IMR-90 (cell line): ENCODE data around the gene TCIRG1. TPM values are rescaled to one million over a fixed set of nuclear protein-coding genes. Genes with fewer than 3 reads are reported as not detected.

Experiments
- ATAC-seq: fragments of 200-7000 bp; cut with Tn5 transposase; 2 replicates; pipeline ENCODE4 v1.9.1; 2020; ENCODE audit warnings: low read depth, mild to moderate bottlenecking, moderate library complexity
- BruUV-seq: library from RNA; stranded (reverse); fragments of 400-500 nt; replicated peaks from 2 replicates; lab custom pipeline; 2021; lab: Mats Ljungman, UMichigan
- CTCF ChIA-PET: fragments of 300-600 bp; formaldehyde crosslinking; extraction: SDS; loops from one replicate; lab custom pipeline; 2021; ENCODE audit warnings: antibody characterized with exemption; lab: Yijun Ruan, JAX
- POLR2A ChIA-PET: fragments of 300-600 bp; sonication (Branson Sonifier 250); formaldehyde crosslinking; loops from one replicate; lab custom pipeline; 2022; ENCODE audit warnings: antibody characterized with exemption; ENCODE audit not compliant: unreplicated experiment; lab: Charles Lee
- DNase-seq: peaks from one replicate; pipeline ENCODE4 v3.0.0; 2013
- H2AFZ ChIP-seq: replicated peaks from 2 replicates; pipeline ENCODE3; 2013; ENCODE audit warnings: low read length, mild to moderate bottlenecking; ENCODE audit not compliant: poor library complexity
- H2AK5ac ChIP-seq: 2 replicates; pipeline ENCODE4 v1.6.1; 2013; ENCODE audit warnings: low read depth, low read length, inconsistent platforms
- H2AK9ac ChIP-seq: replicated peaks from 2 replicates; pipeline ENCODE3; 2013; ENCODE audit warnings: mild to moderate bottlenecking, low read depth, low read length, moderate library complexity; ENCODE audit not compliant: poor library complexity
- H2BK120ac ChIP-seq: 2 replicates; pipeline ENCODE4 v1.6.1; 2013; ENCODE audit warnings: low read depth, low read length, inconsistent platforms
- H2BK15ac ChIP-seq: 3 replicates; pipeline ENCODE4 v1.6.1; 2013; ENCODE audit warnings: low read depth, low read length, inconsistent platforms
- H2BK20ac ChIP-seq: 2 replicates; pipeline ENCODE4 v1.6.1; 2013; ENCODE audit warnings: low read depth, mild to moderate bottlenecking, inconsistent platforms, low read length, moderate library complexity
- H2BK5ac ChIP-seq: 2 replicates; pipeline ENCODE4 v1.6.1; 2013; ENCODE audit warnings: mild to moderate bottlenecking, low read depth, low read length, inconsistent platforms; ENCODE audit not compliant: poor library complexity, severe bottlenecking
- H3K14ac ChIP-seq: replicated peaks from 2 replicates; pipeline ENCODE4 v1.6.1; 2013; ENCODE audit warnings: low read depth, low read length, inconsistent platforms
- H3K18ac ChIP-seq: 2 replicates; pipeline ENCODE4 v1.6.1; 2013; ENCODE audit warnings: low read depth, low read length, control low read depth
- H3K23ac ChIP-seq: 2 replicates; pipeline ENCODE4 v1.6.1; 2013; ENCODE audit warnings: low read depth, low read length, inconsistent platforms
- H3K27ac ChIP-seq: 2 replicates; pipeline ENCODE4 v1.5.1; 2013; ENCODE audit warnings: mild to moderate bottlenecking, control low read depth, low read length; ENCODE audit not compliant: insufficient read depth
- H3K27me3 ChIP-seq: 2 replicates; pipeline ENCODE4 v1.6.1; 2013; ENCODE audit warnings: low read length; ENCODE audit not compliant: control insufficient read depth, insufficient read depth
- H3K36me3 ChIP-seq: 2 replicates; pipeline ENCODE4 v1.6.1; 2013; ENCODE audit warnings: low read length, mixed read lengths; ENCODE audit not compliant: control insufficient read depth, insufficient read depth
- H3K4ac ChIP-seq: 2 replicates; pipeline ENCODE4 v1.6.1; 2013; ENCODE audit warnings: low read depth, low read length, inconsistent platforms
- H3K4me1 ChIP-seq: 2 replicates; pipeline ENCODE4 v1.6.1; 2013; ENCODE audit warnings: low read length, mixed read lengths; ENCODE audit not compliant: control insufficient read depth, insufficient read depth
- H3K4me2 ChIP-seq: 2 replicates; pipeline ENCODE4 v1.6.1; 2013; ENCODE audit warnings: low read depth, mild to moderate bottlenecking, control low read depth, low read length, moderate library complexity
- H3K4me3 ChIP-seq: 2 replicates; pipeline ENCODE4 v1.5.1; 2013; ENCODE audit warnings: low read depth, mild to moderate bottlenecking, control low read depth, low read length, moderate library complexity; ENCODE audit not compliant: insufficient read depth
- H3K56ac ChIP-seq: 2 replicates; pipeline ENCODE4 v1.6.1; 2013; ENCODE audit warnings: low read length, inconsistent platforms; ENCODE audit not compliant: insufficient read depth; ENCODE audit errors: extremely low read depth
- H3K79me1 ChIP-seq, 2 experiments: 2 replicates each; pipeline ENCODE4 v1.6.1; 2013; ENCODE audit warnings: low read length in 2 of 2, inconsistent platforms in 1 of 2, low read depth in 1 of 2
- H3K9ac ChIP-seq: 2 replicates; pipeline ENCODE4 v1.6.1; 2013; ENCODE audit warnings: low read depth, low read length, control low read depth
- H3K9me1 ChIP-seq: 2 replicates; pipeline ENCODE4 v1.6.1; 2013; ENCODE audit warnings: low read length, inconsistent platforms; ENCODE audit not compliant: insufficient read depth
- H3K9me3 ChIP-seq: 2 replicates; pipeline ENCODE4 v1.6.1; 2013; ENCODE audit warnings: low read length; ENCODE audit not compliant: control insufficient read depth, insufficient read depth
- H4K20me1 ChIP-seq: 2 replicates; pipeline ENCODE4 v1.6.1; 2013; ENCODE audit warnings: low read length, inconsistent platforms; ENCODE audit not compliant: insufficient read depth
- H4K5ac ChIP-seq: 2 replicates; pipeline ENCODE4 v1.6.1; 2013; ENCODE audit warnings: mild to moderate bottlenecking, low read depth, low read length, control low read depth
- H4K8ac ChIP-seq, 2 experiments: 2 replicates each; pipeline ENCODE4 v1.6.1; 2013; ENCODE audit warnings: low read depth in 2 of 2, low read length in 2 of 2, control low read depth in 1 of 2, inconsistent platforms in 1 of 2
- H4K91ac ChIP-seq: 2 replicates; pipeline ENCODE4 v1.6.1; 2013; ENCODE audit warnings: low read depth, low read length, inconsistent platforms; ENCODE audit not compliant: insufficient read depth
- CHD1 ChIP-seq: IDR thresholded peaks from 2 replicates; pipeline ENCODE4 v1.6.1; 2012; ENCODE audit warnings: low read depth, low read length, improper control_type of control experiment
- CTCF ChIP-seq: conservative IDR thresholded peaks from 2 replicates; pipeline ENCODE4 v1.5.1; 2012; ENCODE audit warnings: mild to moderate bottlenecking, low read depth, low read length, improper control_type of control experiment
- ELK1 ChIP-seq: fragments of 150-350 bp; IDR thresholded peaks from 2 replicates; pipeline ENCODE4 v1.6.1; 2016; ENCODE audit warnings: low read depth, mild to moderate bottlenecking, low read length, moderate library complexity, borderline replicate concordance
- FOS ChIP-seq: fragments of 150-350 bp; IDR thresholded peaks from 2 replicates; pipeline ENCODE4 v1.6.1; 2016; ENCODE audit warnings: low read depth, low read length
- RAD21 ChIP-seq: IDR thresholded peaks from 2 replicates; pipeline ENCODE4 v1.6.1; 2012; ENCODE audit warnings: low read length, improper control_type of control experiment
- whole genome bisulfite sequencing, 2 experiments: methylation state at CpG; one replicate each; pipeline versions ENCODE4 v1.1.5 to v1.1.7; 2013; ENCODE audit warnings: missing lambda C conversion rate in 2 of 2; ENCODE audit not compliant: insufficient read length in 1 of 2; ENCODE audit errors: extremely low coverage in 2 of 2; 5-methylcytosine and 5-hydroxymethylcytosine counted together
- dilution Hi-C: fragments of 300-500 bp; cut with HindIII; formaldehyde crosslinking; loops from one replicate; pipeline ENCODE4 v1.14.3; 2018; ENCODE audit warnings: low sequenced_read_pairs; ENCODE audit not compliant: unreplicated experiment
- in situ Hi-C: fragments of 300-500 bp; cut with MboI; formaldehyde crosslinking; loops from 3 replicates; pipeline ENCODE4 v1.14.3; 2019; ENCODE audit warnings: low sequenced_read_pairs, inconsistent platforms, mixed read lengths
- intact Hi-C: fragments of 100-400 bp; cut with micrococcal nuclease; formaldehyde crosslinking; loops from 2 replicates; pipeline ENCODE4 v1.10.0; 2022
- polyA plus RNA-seq, 3 experiments: library from polyadenylated mRNA; depleted of rRNA; stranded (reverse); fragments of >200 nt; gene quantifications; 2 replicates each; pipeline ENCODE4 v1.2.3, GENCODE V29; 2012; ENCODE audit warnings: low replicate concordance in 1 of 3
- total RNA-seq: library from RNA; depleted of rRNA; stranded (reverse); fragments of >200 nt; gene quantifications from 2 replicates; pipeline ENCODE4 v1.2.3, GENCODE V29; 2012

TCIRG1 gene
- total and polyA plus RNA-seq, 2 of the 4 experiments (the other 2 are of a cell fraction): 25.3 to 117 TPM

GRCh38 chr11:68083517-68083916 lies 44.7 kb downstream of the TCIRG1 start:
- in situ Hi-C loops: no loop called here

More at GRCh38 chr11:68083517-68083916, 44.7 kb downstream of the TCIRG1 start:
- H4K91ac ChIP-seq: no peak overlapping the region
- no peak overlapping the region for H2AFZ ChIP-seq
- H4K20me1 ChIP-seq: no peaks in the 10 kb centered on the region
- H3K36me3 ChIP-seq: peaks cover 7% of the 10 kb centered on the region
- POLR2A ChIA-PET: no interaction called here
- no peak overlapping the region for H3K14ac ChIP-seq
- no peak overlapping the region for H4K8ac ChIP-seq
- no peaks in the 10 kb centered on the region; the same call in none of the 2 replicates for H3K9me1 ChIP-seq
- no TSS peak for BruUV-seq
- no peak overlapping the region for H2BK15ac ChIP-seq
- no peak overlapping the region for H2BK20ac ChIP-seq
- H3K56ac ChIP-seq: no peak overlapping the region
- H3K4ac ChIP-seq: no peak overlapping the region
- H3K79me1 ChIP-seq: no peaks in the 10 kb centered on the region; a peak in 1 of 4 replicates
- no peak for DNase-seq
- dilution Hi-C loops (no loop called here), intact Hi-C loops (no loop called here)
- H3K18ac ChIP-seq: no peak overlapping the region
- WGBS, 2 experiments: no CpG with 5 or more reads among the region's 3 CpGs
- H3K4me2 ChIP-seq: no peak overlapping the region
- H3K9me3 ChIP-seq: no peaks in the 10 kb centered on the region
- no peak overlapping the region for H2AK5ac ChIP-seq
- no peaks in the 10 kb centered on the region for H3K27me3 ChIP-seq
- no peak overlapping the region for H2BK5ac ChIP-seq
- H4K5ac ChIP-seq: no peak overlapping the region
- no peaks in the 10 kb centered on the region for H3K4me1 ChIP-seq
- TF ChIP-seq CTCF (no peak), FOS (no peak), CHD1 (no peak), RAD21 (no peak), ELK1 (no peak)
- H3K4me3 ChIP-seq: no peak overlapping the region
- no peak overlapping the region for H2AK9ac ChIP-seq
- no peak for ATAC-seq
- no peak overlapping the region for H2BK120ac ChIP-seq
- H3K27ac ChIP-seq: no peak overlapping the region
- CTCF ChIA-PET: no interaction called here
- no peak overlapping the region for H3K23ac ChIP-seq
- H3K9ac ChIP-seq: no peak overlapping the region
